Skeletal muscle cell (primary cell): Measurements from ENCODE around the gene RBM6.
A peak's percentile ranks its signal among the peaks of the same experiment; 100 is the strongest.
"Not testable (repeated sequence)": the region's sequence is repeated elsewhere in the genome, so short reads cannot be mapped to it uniquely, and the experiment has no call there.

ENCODE experiments used
- DNase-seq: peaks from one replicate; pipeline ENCODE4 v3.0.0-alpha.2; 2010; ENCODE audit warnings: low read depth
- H3K4me3 ChIP-seq: 2 replicates; pipeline ENCODE4 v1.5.1; 2011; ENCODE audit warnings: low read depth, mild to moderate bottlenecking, control low read depth, low read length, moderate library complexity

Gene RBM6

DNA sequence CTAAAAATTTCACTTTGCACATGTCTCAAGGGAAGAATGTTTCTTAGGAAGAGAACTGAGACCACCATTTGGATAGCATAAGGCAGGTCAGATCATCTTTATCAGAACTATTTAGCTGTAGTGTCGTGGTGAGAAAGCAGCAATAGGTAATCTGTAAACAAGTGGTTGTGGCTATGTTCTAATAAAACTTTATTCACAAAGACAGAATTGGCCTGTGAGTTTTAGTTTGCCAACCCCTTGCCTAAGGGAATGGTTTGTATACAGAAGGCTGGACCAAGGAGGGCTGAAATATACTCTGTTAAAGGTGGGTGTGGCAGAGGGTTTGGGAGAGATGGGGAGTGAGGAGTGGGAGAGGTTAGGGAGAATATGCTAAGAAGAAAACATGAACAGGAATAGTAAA lies 138.1 kb downstream of the RBM6 start:
- H3K4me3 ChIP-seq: no peak overlapping the region
- DNase-seq: no peak

- no peak overlapping the region for H3K4me3 ChIP-seq
- DNase-seq: no peak
These were observed 138.7 kb downstream of the RBM6 start for GRCh38 chr3:50078622-50079021.

DNA sequence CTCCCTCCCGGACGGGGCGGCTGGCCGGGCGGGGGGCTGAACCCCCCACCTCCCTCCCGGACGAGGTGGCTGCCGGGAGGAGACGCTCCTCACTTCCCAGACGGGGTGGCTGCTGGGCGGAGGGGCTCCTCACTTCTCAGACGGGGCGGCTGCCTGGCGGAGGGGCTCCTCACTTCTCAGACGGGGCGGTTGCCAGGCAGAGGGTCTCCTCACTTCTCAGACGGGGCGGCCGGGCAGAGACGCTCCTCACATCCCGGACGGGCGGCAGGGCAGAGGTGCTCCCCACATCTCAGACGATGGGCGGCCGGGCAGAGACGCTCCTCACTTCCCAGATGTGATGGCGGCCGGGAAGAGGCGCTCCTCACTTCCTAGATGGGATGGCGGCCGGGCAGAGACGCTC lies 145.0 kb downstream of the RBM6 start:
- DNase-seq, H3K4me3 ChIP-seq: not testable (repeated sequence)

GRCh38 chr3:50088725-50089608 lies 149.0 kb downstream of the RBM6 start, which contains the start of gene RBM5:
TSS of gene RBM5 (plus strand) at chr3:50088919. CDS start at chr3:50090435, 1,516 bp downstream.
- peak within 1 kb of the TSS; percentile 99 for H3K4me3 ChIP-seq
- peak; percentile 78 for DNase-seq

DNA sequence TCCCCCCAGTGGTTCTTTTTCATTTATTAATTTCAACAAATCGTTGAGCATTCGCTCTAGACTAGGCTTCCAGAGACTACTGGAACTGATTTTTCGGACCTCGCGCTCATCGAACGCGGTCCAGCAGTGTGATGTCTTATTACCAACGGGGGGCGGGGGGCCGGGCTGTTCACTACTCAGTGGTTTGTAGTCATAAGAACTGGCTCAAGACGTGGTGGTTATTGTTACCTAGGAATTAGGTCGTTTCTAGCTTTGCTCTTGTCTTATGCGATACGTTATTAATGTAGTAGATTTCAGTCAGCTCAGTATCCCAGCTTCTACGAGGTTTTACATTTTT lies 149.6 kb downstream of the RBM6 start:
- DNase-seq: no peak
- H3K4me3 ChIP-seq: peak overlapping the region; percentile 99

DNA sequence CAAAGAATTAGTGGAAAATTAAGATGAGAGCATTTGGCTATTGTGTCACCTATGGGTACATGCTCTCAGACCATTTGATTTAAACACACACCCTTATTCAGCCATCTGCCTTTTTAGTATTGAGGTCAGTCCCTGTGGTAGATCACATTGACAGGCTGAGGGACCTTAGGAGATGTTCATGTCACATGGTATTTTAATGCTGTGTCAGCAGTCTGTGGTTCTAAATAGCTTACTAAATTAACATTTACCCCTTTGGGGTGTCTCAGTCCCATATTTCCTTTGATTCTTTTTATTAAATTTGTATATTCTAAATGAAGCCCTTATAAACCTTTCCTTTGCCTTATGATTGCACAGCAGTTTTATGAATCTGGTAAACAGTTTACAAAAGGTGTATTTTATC lies 151.0 kb downstream of the RBM6 start:
- DNase-seq: no peak
- no peak overlapping the region for H3K4me3 ChIP-seq

- no peak for DNase-seq
- no peak overlapping the region for H3K4me3 ChIP-seq
These were observed 155.5 kb downstream of the RBM6 start for GRCh38 chr3:50095352-50095998.

- no peak for DNase-seq
- H3K4me3 ChIP-seq: no peak overlapping the region
These were observed 160.4 kb downstream of the RBM6 start for GRCh38 chr3:50100386-50100785.

GRCh38 chr3:50100956-50101845 lies 161.3 kb downstream of the RBM6 start:
- DNase-seq: no peak

DNA sequence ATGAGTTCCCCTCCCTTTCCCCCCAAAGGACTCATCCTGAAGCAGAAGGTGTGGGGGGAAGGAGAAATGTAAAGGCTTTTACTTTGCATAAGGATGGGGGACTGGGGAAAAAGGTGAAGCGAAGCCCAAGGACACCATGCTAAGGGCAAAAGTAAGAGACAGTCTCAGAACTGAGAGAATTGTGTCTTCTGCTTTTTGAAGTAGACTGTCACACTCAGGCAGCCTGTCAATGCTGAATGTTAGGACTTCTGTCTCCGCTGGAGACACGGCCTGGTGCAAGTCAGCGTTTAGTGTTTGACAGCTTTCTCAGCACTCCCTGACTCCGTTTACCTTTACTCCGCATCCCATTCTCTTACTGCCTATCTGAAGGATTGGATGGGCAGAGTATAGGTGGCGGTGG lies 162.6 kb downstream of the RBM6 start:
- no peak overlapping the region for H3K4me3 ChIP-seq
- no peak for DNase-seq

More at GRCh38 chr3:50100956-50101845, 161.3 kb downstream of the RBM6 start:
- no peak overlapping the region for H3K4me3 ChIP-seq

DNA sequence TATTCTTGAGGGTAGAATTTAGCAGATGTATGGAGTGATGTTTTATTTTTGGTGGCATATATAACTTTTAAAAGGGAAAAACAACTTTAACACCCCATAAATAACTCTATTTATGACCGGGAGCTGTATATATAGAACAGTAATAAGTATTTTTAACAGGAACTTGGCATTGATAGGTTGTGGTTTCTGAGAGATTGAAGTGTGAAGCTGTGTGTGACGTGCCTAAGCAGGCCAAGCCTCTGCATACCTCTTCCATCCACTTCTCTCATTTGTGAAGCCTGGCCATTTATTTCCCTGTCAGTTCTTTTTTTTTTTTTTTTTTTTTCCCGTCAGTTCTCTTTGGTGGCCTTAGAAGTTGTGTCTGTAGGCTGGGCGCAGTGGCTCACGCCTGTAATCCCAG lies 171.8 kb downstream of the RBM6 start:
- no peak overlapping the region for H3K4me3 ChIP-seq
- no peak for DNase-seq

GRCh38 chr3:50112462-50112861 lies 172.5 kb downstream of the RBM6 start:
- no peak for DNase-seq
- no peak overlapping the region for H3K4me3 ChIP-seq

DNA sequence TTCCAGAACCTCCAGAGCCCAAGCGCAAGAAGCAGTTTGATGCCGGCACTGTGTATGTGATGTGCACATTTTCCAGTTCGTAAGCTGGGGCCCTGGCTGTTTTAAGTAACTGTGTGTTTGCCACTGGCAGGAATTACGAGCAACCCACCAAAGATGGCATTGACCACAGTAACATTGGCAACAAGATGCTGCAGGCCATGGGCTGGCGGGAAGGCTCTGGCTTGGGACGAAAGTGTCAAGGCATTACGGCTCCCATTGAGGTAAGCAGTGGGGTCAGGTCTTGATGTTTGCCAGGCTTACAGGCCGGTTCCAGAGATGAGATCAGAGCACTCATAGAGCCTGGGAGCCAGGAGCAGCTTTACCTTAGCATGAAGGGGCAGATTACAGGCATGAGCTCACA lies 177.2 kb downstream of the RBM6 start:
- DNase-seq: no peak
- no peak overlapping the region for H3K4me3 ChIP-seq

GRCh38 chr3:50118237-50118636 lies 178.3 kb downstream of the RBM6 start:
- no peak for DNase-seq

GRCh38 chr3:50119786-50120185 lies 179.8 kb downstream of the RBM6 start:
- no peak overlapping the region for H3K4me3 ChIP-seq
- DNase-seq: no peak

More at GRCh38 chr3:50118237-50118636, 178.3 kb downstream of the RBM6 start:
- H3K4me3 ChIP-seq: no peak overlapping the region

DNA sequence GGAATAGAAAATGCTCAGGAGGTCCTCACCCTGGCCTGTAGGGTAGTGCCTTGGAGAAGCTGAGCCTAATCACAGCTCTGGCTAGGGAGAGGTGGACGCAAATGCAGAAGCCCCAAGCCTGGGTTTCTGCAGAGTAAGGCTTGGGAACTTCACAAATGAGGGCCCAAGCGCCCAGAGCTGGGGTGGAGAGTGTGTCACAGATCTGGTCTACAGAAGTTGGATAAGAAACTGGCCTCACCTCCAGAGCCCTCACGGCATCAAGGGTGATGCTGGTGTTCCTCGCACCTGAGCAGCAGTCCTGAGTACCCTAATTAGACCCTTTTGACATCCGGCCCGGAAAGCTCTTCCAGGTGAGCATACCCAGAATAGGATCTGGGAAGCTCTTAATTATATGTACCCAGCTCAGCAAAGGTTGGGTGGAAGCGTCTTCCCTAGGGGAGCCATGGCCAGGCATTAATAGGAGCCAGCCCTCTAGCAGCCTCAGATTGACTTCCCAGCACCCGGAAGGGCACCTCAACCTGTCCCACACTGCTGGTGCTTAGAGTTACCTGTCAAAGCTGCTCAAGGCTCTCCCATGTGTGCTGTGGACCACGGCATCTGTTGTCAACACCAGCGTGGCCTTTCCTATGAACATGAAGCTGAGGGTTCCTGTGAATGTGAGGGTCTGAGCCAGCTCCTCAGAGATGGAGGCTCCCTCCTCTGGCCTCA lies 180.6 kb downstream of the RBM6 start:
- DNase-seq: no peak
- no peak overlapping the region for H3K4me3 ChIP-seq

DNA sequence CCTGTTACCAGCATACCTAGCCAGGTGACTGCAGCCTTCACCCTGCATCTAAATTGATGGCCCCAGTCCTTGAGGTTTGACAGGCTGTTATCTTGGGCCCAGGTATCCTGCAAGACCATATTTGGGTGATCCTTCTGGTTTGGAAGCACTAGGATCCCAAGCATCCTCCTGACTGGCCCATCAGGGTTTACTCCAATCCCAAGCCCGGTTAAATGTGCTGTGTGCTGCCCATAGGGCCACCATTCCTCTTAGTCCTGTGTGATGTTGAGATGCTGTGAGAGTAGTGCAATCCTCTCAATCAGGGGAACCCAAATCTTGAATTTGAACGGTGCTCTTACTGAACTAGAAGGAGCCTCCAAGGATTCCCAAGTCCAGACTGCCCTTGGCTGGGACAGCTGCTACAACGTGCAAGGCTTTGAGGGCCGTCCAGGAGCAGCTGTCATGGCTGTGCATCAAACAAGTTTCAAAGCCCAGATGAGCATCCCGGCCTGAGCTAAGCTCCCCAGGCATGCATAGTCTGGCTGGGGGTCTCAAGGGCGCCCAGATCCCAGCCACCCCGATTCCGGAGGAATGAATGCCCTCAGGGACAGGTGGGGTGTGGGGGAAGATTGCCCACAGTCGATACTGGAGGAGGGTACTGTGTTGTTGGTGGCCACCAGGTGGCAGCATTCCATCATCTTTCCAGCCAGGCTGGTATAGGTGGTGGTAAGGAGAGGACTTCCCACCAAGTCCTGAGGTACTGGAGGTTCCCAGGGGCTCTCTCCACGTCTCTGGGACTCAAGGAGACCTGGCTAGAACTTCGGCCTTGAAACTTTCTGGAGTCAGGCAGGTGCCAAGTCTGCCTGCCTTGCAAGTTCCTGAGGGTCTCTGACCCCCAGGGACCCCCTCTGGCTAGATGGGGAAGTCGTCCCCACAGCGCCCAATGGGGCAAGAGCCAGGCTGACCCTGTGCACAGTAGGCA lies 181.4 kb downstream of the RBM6 start:
- no peak overlapping the region for H3K4me3 ChIP-seq
- peak; percentile 37 for DNase-seq

GRCh38 chr3:50122071-50122470 lies 182.1 kb downstream of the RBM6 start:
- H3K4me3 ChIP-seq: no peak overlapping the region
- no peak for DNase-seq
